Measurements from ENCODE around the gene STT3B. TPM values are rescaled to one million over a fixed set of nuclear protein-coding genes. Genes with fewer than 3 reads are reported as not detected.

Gene STT3B
- total RNA-seq, 2 experiments from 2014 or later: 93.5 to 122 TPM

- Histone ChIP-seq H3K27ac (ENCODE audit: low read depth, low read length, poor library complexity, severe bottlenecking) (no peak overlapping the region), H3K4me2 (ENCODE audit: low read length) (no peak overlapping the region), H4K20me1 (ENCODE audit: insufficient read depth, low read length) (no peaks in the 10 kb centered on the region), H3K79me2 (ENCODE audit: insufficient read depth, low read depth, low read length) (no peaks in the 10 kb centered on the region), H3K4me3 (ENCODE audit: low read depth, low read length, poor library complexity, severe bottlenecking) (no peak overlapping the region), H3K9me3 (ENCODE audit: low read length) (no peaks in the 10 kb centered on the region; the same call in 1 of the 2 replicates), H3K9me2 (ENCODE audit: insufficient read depth, low read length) (no peaks in the 10 kb centered on the region), H2AFZ (ENCODE audit: low read length) (no peak overlapping the region), H3K4me1 (ENCODE audit: insufficient read depth, low read length, poor library complexity, severe bottlenecking) (no peaks in the 10 kb centered on the region), H3K36me3 (ENCODE audit: insufficient read depth, low read length) (no peaks in the 10 kb centered on the region)
- DNase-seq (ENCODE audit: low spot score): no peak
- TF ChIP-seq CTCF (conservative IDR thresholded peaks at IDR 0.05; ENCODE audit: low read length) (no peak), EZH2phosphoT487 (IDR thresholded peaks at IDR 0.05; ENCODE audit: borderline replicate concordance, low read depth, low read length) (no peak)
- no TSS peak for BruUV-seq (replicated peaks)
- ChIA-PET CTCF (ENCODE audit: unreplicated experiment) (no interaction called here), POLR2A (no interaction called here)
- intact Hi-C loops (cut with micrococcal nuclease; ENCODE audit: unreplicated experiment): no loop called here
Observed at GRCh38 chr3:31485196-31485595, 47.5 kb upstream of the STT3B start.

- POLR2A ChIA-PET: no interaction called here
- CTCF ChIA-PET (ENCODE audit: unreplicated experiment): interaction anchor here (0.6 kb wide), 1 partner anchor 187 kb away, joined by 3 read pairs; no protein-coding TSS in a partner anchor
- Histone ChIP-seq H3K9me2 (ENCODE audit: insufficient read depth, low read length) (no peaks in the 10 kb centered on the region), H3K27ac (ENCODE audit: low read depth, low read length, poor library complexity, severe bottlenecking) (no peak overlapping the region), H3K4me1 (ENCODE audit: insufficient read depth, low read length, poor library complexity, severe bottlenecking) (no peaks in the 10 kb centered on the region), H3K4me3 (ENCODE audit: low read depth, low read length, poor library complexity, severe bottlenecking) (no peak overlapping the region), H4K20me1 (ENCODE audit: insufficient read depth, low read length) (no peaks in the 10 kb centered on the region), H3K4me2 (ENCODE audit: low read length) (no peak overlapping the region), H2AFZ (ENCODE audit: low read length) (no peak overlapping the region), H3K79me2 (ENCODE audit: insufficient read depth, low read depth, low read length) (no peaks in the 10 kb centered on the region), H3K9me3 (ENCODE audit: low read length) (no peaks in the 10 kb centered on the region; the same call in 1 of the 2 replicates), H3K36me3 (ENCODE audit: insufficient read depth, low read length) (no peaks in the 10 kb centered on the region)
- no peak for DNase-seq (ENCODE audit: low spot score)
- no peak for TF ChIP-seq CTCF (conservative IDR thresholded peaks at IDR 0.05; ENCODE audit: low read length)
- no peak for TF ChIP-seq EZH2phosphoT487 (IDR thresholded peaks at IDR 0.05; ENCODE audit: borderline replicate concordance, low read depth, low read length)
- intact Hi-C loops (cut with micrococcal nuclease; ENCODE audit: unreplicated experiment): no loop called here
- BruUV-seq (replicated peaks): no TSS peak
Observed at GRCh38 chr3:31486865-31487533, 45.7 kb upstream of the STT3B start.

- no peak overlapping the region for H3K27ac ChIP-seq (ENCODE audit: low read depth, low read length, poor library complexity, severe bottlenecking)
- intact Hi-C loops (cut with micrococcal nuclease; ENCODE audit: unreplicated experiment): no loop called here
- POLR2A ChIA-PET: no interaction called here
Observed at GRCh38 chr3:31488475-31489017, 44.2 kb upstream of the STT3B start.

More at GRCh38 chr3:31488475-31489017, 44.2 kb upstream of the STT3B start:
- Histone ChIP-seq H3K4me1 (ENCODE audit: insufficient read depth, low read length, poor library complexity, severe bottlenecking) (no peaks in the 10 kb centered on the region), H3K9me3 (ENCODE audit: low read length) (no peaks in the 10 kb centered on the region; the same call in 1 of the 2 replicates), H3K4me3 (ENCODE audit: low read depth, low read length, poor library complexity, severe bottlenecking) (no peak overlapping the region), H3K79me2 (ENCODE audit: insufficient read depth, low read depth, low read length) (no peaks in the 10 kb centered on the region), H3K4me2 (ENCODE audit: low read length) (no peak overlapping the region), H3K36me3 (ENCODE audit: insufficient read depth, low read length) (no peaks in the 10 kb centered on the region), H2AFZ (ENCODE audit: low read length) (no peak overlapping the region), H4K20me1 (ENCODE audit: insufficient read depth, low read length) (no peaks in the 10 kb centered on the region), H3K9me2 (ENCODE audit: insufficient read depth, low read length) (no peaks in the 10 kb centered on the region)
- no TSS peak for BruUV-seq (replicated peaks)
- CTCF ChIA-PET (ENCODE audit: unreplicated experiment): no interaction called here
- DNase-seq (ENCODE audit: low spot score): no peak
- TF ChIP-seq EZH2phosphoT487 (IDR thresholded peaks at IDR 0.05; ENCODE audit: borderline replicate concordance, low read depth, low read length): no peak
- no peak for TF ChIP-seq CTCF (conservative IDR thresholded peaks at IDR 0.05; ENCODE audit: low read length)
